Measurements from ENCODE around the gene OTOF. TPM values are rescaled to one million over a fixed set of nuclear protein-coding genes. Genes with fewer than 3 reads are reported as not detected.

OTOF gene
- total RNA-seq, 2 donors from 2014 or later: not detected

GRCh38 chr2:26472821-26473655, 4.9 kb downstream of the OTOF start:
- DNase-seq: no peak
- Histone ChIP-seq H3K9me3 (no peaks in the 10 kb centered on the region), H3K27ac (no peak overlapping the region), H3K4me1 (no peaks in the 10 kb centered on the region), H3K27me3 (no peaks in the 10 kb centered on the region), H3K9ac (ENCODE audit: low read depth in 2 of 2, low read length in 2 of 2) (no peak overlapping the region), H3K36me3 (no peaks in the 10 kb centered on the region), H3K4me3 (no peak overlapping the region)
- TF ChIP-seq, protein P1, sequence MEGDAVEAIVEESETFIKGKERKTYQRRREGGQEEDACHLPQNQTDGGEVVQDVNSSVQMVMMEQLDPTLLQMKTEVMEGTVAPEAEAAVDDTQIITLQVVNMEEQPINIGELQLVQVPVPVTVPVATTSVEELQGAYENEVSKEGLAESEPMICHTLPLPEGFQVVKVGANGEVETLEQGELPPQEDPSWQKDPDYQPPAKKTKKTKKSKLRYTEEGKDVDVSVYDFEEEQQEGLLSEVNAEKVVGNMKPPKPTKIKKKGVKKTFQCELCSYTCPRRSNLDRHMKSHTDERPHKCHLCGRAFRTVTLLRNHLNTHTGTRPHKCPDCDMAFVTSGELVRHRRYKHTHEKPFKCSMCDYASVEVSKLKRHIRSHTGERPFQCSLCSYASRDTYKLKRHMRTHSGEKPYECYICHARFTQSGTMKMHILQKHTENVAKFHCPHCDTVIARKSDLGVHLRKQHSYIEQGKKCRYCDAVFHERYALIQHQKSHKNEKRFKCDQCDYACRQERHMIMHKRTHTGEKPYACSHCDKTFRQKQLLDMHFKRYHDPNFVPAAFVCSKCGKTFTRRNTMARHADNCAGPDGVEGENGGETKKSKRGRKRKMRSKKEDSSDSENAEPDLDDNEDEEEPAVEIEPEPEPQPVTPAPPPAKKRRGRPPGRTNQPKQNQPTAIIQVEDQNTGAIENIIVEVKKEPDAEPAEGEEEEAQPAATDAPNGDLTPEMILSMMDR (IDR thresholded peaks at IDR 0.05): no peak
- intact Hi-C loops (cut with DNase I): no loop called here

DNA sequence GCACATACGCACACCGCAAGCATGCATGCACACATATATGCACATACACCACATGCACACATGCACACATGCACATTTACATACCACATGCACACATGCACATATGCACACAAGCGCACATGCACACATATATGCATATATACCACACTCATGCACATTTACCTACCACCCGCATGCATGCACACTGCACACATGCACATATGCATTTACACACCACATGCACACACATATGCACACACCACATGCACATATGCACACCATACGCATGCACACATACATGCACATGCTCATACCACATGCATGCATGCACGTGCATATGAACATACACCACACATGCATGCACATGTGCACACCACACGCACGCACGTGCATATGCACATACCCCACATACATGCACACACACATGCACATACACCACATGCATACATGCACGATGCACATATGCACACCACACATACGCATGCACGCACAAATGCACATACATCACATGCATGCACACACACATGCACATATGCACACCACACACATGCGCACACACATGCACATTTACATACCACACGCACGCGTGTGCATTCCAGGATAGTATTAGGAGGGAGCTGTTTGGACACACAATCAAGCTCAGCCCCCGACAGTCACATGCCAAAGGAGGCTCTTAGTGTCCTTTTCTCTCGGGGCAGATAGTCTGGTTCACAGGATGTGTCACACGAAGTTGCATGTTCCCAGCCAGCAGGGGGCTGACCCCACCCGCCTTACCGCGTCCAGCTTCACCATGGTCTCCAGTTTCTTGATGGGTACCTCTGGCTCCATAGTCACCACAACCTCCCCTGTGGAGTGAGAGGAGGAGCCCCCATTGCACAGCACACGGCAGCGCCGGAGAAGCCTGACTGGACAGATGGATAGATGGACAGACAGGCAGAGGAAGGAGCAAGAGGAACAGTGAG, 5.9 kb downstream of the OTOF start:
- Histone ChIP-seq H3K27ac (no peak overlapping the region), H3K9ac (ENCODE audit: low read depth in 2 of 2, low read length in 2 of 2) (no peak overlapping the region), H3K9me3 (no peaks in the 10 kb centered on the region), H3K4me1 (no peaks in the 10 kb centered on the region), H3K36me3 (no peaks in the 10 kb centered on the region), H3K27me3 (no peaks in the 10 kb centered on the region), H3K4me3 (no peak overlapping the region)
- TF ChIP-seq, protein P1 (IDR thresholded peaks at IDR 0.05): no peak
- no peak for DNase-seq
- intact Hi-C loops (cut with DNase I): no loop called here

DNA sequence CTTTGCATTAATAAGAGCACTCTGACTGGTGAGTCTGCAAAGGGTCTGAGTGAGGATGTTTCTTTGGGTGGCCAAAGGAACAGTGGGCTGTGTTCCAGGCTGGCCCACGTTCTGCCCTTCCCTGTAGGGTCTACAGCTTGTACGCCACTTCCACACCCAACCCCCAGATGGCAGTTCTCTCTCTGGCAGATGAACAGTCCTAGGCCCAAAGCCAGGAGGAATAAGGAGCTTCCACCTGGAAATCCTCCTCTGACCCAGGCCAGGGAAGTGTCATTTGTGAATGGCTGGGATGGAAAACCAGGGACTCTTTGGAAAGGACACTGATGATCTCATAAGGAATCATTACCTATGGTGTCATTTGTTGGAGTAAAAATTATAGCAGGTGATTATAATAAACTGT, 6.6 kb downstream of the OTOF start:
- no peak overlapping the region for H3K9ac ChIP-seq (ENCODE audit: low read depth in 2 of 2, low read length in 2 of 2)
- no peaks in the 10 kb centered on the region for H3K27me3 ChIP-seq
- H3K4me3 ChIP-seq: no peak overlapping the region
- TF ChIP-seq, protein P1 (IDR thresholded peaks at IDR 0.05): no peak
- intact Hi-C loops (cut with DNase I): no loop called here
- no peaks in the 10 kb centered on the region for H3K9me3 ChIP-seq
- no peaks in the 10 kb centered on the region for H3K4me1 ChIP-seq
- no peak for DNase-seq
- no peaks in the 10 kb centered on the region for H3K36me3 ChIP-seq
- H3K27ac ChIP-seq: no peak overlapping the region

GRCh38 chr2:26470601-26471260, 7.2 kb downstream of the OTOF start:
- H3K27me3 ChIP-seq: no peaks in the 10 kb centered on the region
- H3K27ac ChIP-seq: no peak overlapping the region
- H3K4me1 ChIP-seq: no peaks in the 10 kb centered on the region
- H3K36me3 ChIP-seq: no peaks in the 10 kb centered on the region
- H3K4me3 ChIP-seq: no peak overlapping the region
- intact Hi-C loops (cut with DNase I): no loop called here
- no peaks in the 10 kb centered on the region for H3K9me3 ChIP-seq
- TF ChIP-seq, protein P1 (IDR thresholded peaks at IDR 0.05): no peak
- H3K9ac ChIP-seq (ENCODE audit: low read depth in 2 of 2, low read length in 2 of 2): no peak overlapping the region
- no peak for DNase-seq

GRCh38 chr2:26469955-26470354, 8.0 kb downstream of the OTOF start:
- DNase-seq: no peak
- Histone ChIP-seq H3K4me1 (no peaks in the 10 kb centered on the region), H3K9ac (ENCODE audit: low read depth in 2 of 2, low read length in 2 of 2) (no peak overlapping the region), H3K27ac (no peak overlapping the region), H3K9me3 (no peaks in the 10 kb centered on the region), H3K27me3 (no peaks in the 10 kb centered on the region), H3K36me3 (no peaks in the 10 kb centered on the region), H3K4me3 (no peak overlapping the region)
- TF ChIP-seq, protein P1 (IDR thresholded peaks at IDR 0.05): no peak
- intact Hi-C loops (cut with DNase I): no loop called here

Measured in colonic mucosa (tissue), 4 donors.